GM10847 (cell line): ENCODE measurements around the gene ARL5C.

ENCODE experiments used
- POLR2A ChIP-seq: IDR thresholded peaks from 2 replicates; pipeline ENCODE4 v1.6.1; 2011; ENCODE audit not compliant: insufficient read length; ENCODE audit errors: extremely low read depth

The ARL5C gene

DNA sequence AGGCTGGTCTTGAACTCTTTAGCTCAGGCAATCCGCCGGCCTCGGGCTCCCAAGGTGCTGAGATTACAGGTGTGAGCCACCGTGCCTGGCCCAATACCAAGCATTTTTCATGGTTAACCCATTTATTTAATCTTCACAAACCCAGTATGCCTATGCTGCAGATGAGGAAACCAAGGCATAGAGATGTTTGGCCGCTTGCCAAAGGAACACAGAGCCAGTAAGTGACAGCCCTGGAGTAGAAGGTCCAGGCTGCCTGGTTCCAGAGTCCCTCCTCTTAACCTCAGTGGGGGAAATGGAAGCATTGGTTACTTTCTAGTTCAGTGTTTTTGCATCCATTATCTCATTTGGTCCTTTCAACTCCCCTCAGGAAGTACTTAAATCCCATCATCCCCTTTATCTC, 15.3 kb upstream of the ARL5C start:
- no peak for TF ChIP-seq POLR2A

DNA sequence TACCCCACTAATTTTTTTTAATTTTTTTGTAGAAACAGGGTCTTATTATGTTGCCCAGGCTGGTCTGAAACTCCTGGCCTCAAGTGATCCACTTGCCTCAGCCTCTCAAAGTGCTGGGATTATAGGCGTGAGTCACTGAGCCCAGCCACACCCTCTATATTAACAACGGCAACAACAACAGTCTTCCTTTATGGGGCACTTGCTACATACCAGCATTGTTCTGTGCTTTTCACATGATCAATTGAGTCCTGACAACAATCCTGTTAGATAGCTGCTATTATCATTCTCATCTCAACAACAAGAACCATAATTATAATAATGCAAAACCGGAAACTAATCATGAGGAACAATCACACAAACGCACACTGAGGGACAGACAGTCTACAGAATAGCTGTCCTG, 12.6 kb upstream of the ARL5C start:
- TF ChIP-seq POLR2A, result no peak

DNA sequence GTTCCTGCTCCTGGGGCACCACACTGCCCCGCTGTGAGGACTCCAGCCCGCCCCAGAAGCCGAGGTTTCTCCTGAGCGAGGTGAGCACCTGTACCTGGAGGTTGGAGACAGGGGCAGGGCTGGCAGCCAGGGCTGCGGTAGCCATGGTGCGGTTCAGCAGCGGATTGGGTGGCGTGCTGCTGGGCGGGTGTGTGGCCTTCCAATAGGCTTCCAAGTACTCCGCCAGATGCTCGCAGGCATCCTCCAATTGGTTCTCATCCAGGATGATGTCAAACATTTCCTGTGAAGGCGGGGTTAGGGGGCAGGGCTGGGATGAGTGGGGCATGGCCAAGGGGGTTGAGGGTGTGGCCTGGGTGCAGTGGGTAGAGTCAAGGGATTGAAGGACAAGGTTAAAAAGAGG, 11.3 kb upstream of the ARL5C start:
- no peak for TF ChIP-seq POLR2A

DNA sequence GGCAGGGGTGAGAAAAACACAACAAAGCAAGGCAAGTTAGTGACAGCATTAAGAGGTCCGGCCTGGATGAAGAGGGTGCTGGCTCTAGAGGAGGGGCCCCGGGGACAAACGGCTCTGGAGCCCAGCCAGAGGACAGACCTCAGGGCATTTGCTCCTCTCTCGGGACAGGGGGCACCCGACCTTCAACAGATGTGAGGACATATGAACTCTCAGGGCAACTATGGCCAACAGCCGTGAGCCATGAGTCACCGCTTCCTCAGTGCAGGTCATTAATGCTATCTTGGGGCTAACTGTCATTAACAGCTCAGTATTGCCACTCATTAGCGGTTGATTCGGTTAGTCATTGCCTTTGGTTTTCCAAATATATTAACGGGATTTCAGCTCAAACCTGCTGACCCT, 9.7 kb upstream of the ARL5C start:
- no peak for TF ChIP-seq POLR2A

DNA sequence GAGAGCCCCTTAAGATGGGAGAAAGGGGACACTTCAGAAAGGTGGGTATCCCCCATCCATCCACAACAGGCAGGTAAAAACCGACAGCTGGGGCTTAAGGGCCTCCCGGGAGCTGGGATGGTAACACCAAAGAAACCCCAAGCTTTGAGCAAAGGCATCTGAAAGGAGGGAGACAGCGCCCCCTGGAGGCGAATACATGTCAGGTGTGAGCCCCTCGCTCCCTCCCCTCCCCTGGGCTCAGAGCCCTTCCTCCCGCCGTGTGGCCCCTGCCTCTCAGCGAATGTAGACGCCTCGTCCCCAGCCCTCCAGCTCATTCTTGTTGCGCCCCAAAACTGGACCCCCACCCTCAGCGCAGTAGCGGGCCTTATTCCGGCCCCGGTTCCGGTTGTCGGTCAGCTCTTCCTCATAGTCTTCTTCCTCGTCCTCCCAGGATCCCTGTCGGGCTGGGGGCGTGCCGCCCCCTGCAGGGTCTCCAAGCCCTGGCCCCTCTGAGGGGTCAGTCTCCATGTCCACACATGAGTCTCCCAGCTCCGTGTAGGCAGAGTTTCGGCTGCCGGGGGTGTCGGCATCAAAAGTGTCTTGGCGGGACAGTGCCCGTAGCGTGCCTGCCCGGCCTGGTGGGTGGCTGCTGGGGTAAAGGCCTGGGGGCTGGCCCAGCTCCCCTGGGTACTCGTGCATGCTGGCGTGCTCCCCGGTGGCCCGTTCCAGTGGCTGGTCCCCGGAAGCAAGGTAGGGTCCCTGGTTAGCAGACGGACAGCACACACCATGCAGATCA, 9.1 kb upstream of the ARL5C start:
- TF ChIP-seq POLR2A, result no peak

DNA sequence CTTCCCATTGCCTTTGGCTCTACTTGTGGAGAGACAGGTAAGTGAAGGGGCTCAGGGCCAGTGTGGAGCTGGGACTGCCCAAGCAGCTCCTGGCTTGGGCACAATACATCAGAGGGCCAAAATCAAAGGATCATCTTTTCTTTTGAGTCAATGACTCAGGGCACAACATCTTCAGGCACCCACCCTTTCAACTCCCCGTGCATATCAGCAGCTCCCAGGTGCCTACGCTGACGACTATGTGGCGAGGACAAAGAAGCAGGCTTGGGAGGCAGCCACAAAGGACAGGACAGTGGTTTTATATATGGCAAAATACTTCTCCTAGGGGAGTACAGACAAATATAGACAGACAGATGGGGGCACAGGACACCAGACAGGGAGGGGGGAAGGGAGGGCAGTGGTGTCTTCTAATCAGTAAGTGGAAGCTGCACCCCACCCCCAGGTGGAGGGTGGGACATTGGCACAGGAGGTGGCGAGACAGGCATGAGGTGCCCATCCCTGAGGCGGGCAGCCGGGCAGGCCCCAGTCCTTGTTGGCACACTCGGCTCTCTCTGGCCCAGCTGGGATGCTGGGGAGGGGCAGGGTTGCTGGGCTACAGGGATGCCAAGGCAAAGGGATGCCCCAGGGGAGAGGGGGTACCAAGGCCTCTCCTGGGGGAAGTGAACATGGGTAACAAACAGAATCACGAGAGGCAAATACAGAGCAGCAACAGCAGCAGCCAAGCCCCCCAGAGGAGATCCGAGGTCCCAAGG, 7.7 kb upstream of the ARL5C start:
- TF ChIP-seq POLR2A, result no peak

DNA sequence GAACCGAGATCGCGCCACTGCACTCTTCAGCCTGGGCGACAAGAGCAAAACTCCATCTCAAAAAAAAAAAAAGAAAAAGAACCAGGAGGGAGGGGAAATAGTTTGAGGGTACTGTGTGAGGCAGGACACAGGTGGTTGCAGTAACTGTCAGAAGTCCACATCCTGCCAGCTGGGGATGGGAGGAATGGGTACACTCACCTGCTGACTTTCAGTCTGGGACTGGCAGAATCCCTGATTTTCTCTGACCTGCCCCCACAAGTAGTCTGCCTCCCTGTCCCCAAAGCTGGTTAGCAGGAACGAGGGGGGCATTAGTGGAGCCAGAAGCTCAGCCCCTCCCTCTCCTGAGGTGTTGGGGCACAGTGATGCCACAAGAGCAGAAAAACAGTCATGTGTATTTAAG, 7.1 kb upstream of the ARL5C start:
- no peak for TF ChIP-seq POLR2A

DNA sequence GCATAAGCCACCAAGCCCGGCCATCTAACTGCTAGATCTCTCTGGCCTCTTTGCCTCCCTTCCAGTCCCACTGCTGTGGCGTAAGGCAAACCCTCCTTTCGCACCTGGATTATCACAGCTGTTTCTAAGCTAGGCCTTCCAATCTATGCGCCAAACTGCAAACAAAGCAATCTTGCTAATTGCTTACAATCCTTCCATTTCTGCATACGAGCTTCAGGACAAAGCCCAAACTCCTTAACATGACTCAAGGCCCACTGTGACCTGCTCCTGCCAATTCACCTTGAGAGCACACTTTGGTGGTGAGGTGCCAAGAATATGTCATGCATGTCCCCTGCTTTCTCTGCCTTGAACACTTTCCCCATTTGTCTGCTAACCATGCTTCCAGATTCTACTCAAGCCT, 6.0 kb upstream of the ARL5C start:
- no peak for TF ChIP-seq POLR2A

DNA sequence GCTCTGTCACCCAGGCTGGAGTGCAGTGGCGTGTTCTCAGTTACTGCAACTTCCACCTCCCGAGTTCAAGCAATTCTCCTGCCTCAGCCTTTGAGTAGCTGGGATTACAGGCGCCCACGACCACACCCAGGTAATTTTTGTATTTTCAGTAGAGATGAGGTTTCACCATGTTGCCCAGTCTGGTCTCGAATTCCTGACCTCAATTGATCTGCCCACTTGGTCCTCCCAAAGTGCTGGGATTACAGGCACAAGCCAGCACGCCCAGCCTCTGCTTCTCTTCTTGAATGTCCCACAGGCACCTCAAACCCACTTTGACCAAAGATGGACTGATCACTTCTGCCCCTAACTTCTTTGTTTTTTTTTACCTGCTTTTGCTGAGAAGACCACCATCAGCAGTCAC, 4.6 kb upstream of the ARL5C start:
- no peak for TF ChIP-seq POLR2A

DNA sequence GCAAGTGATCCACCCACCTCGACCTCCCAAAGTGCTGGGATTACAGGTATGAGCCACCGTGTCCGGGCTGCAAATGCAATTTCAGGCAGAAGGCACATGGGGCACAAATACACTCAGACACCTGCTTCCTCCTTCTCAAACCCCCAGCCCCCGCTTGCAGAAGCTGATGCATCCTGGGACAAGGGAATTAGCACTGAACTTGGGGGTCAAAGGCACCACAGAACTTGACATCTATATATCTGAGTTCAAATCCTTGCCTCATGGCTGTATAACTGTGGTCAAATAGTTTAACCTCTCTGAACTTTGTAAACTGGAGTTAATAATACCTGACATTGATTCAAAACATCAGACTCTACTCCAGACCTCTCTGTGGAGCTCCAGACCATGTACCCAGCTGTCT, 4.1 kb upstream of the ARL5C start:
- no peak for TF ChIP-seq POLR2A

DNA sequence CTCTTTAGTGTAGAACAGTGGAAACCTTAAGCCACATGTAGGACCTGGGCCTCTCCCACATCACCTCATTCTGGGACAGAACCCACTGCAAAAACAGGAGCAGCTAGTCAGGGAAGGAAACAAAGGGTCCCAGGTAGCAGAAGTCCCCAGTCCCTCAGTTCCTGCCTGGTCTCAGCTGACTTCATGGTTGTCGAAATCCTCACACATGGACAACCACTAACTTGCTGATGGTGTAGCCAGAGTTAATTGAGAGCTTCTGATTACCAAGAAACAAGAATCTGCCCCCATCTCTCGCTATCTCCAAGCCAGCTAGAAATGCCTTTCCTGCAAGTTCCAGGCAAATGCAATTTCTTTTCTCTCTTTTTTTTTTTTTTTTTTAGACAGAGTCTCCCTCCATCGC, 3.6 kb upstream of the ARL5C start:
- TF ChIP-seq POLR2A, result no peak

DNA sequence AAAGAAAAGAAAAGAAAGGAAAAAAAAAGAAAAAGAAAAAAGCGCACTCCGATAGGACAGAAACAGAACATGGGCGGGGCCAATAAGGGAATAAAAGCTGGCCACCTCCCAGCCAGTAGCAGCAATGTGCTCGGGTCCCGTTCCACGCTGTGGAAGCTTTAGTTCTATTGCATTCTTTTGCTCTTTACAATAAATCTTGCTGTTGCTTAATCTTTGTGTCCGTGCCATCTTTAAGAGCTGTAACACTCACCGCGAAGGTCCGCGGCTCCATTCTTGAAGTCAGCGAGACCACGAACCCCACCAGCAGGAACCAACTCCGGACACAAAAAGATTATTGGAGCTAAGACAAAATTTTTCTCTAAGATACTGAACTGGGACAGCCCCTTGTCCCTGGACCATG, 3.1 kb upstream of the ARL5C start:
- TF ChIP-seq POLR2A, result no peak

DNA sequence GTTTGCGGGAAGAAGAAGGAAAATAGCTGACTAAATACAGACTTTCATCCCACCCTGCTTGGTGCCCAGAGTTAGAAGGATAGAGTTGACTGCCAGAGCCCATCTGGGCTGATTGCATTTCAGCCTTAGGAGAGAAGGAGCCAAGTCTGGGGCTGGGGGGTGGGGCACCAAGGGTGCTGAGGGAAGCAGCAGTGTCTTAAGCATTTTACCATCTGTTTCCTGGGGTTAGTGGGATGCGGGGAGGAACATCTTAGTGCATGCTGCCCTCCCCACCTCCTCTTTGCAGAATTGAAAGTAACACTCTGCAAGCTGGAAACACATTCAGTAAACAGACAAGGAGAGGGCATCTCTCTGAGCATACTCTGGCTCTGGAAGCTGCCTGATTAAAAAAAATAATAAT, 1.5 kb upstream of the ARL5C start:
- no peak for TF ChIP-seq POLR2A

DNA sequence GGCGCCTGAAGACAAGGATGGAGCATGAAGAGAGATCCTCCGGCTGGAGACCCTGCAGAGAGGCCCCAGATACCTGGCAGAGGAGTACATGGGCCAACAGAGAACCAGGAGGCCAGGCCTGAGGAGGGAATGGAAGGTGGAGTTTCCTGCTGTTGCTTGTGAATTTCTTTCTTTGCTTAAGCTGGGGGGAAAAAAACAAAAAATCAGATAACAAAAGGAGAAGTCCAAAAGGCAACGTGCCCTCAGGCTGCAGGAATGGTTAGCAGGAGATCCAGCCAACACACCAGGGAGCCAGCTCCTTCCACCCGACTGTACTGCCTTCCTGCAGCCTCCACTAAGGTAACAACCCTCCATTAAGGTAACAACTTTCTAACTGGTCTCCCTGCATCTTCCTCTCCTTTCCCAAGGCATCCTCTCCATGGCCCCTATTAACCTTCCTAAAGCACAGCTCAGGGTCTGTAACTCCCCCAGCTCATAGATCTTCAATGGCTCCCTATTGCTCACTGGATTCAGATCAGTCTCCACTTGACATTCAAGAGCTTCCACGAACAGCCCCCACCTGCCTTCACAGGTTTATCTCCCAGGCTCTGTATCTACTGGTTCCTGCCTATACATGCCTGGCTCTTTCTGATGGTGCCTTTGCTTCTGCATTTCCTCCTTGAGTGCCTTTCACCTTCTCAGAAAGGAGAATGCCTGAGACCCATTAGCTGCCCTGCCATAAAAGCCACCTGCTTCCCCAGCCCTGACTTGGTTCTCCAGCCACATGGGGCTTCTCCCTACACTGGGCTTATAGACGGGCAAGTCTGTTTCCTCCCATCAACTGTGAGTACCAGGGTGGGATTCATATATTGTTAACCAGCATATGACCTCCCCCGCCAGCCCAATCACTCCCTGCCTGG, 725 bp upstream of the ARL5C start:
- no peak for TF ChIP-seq POLR2A

DNA sequence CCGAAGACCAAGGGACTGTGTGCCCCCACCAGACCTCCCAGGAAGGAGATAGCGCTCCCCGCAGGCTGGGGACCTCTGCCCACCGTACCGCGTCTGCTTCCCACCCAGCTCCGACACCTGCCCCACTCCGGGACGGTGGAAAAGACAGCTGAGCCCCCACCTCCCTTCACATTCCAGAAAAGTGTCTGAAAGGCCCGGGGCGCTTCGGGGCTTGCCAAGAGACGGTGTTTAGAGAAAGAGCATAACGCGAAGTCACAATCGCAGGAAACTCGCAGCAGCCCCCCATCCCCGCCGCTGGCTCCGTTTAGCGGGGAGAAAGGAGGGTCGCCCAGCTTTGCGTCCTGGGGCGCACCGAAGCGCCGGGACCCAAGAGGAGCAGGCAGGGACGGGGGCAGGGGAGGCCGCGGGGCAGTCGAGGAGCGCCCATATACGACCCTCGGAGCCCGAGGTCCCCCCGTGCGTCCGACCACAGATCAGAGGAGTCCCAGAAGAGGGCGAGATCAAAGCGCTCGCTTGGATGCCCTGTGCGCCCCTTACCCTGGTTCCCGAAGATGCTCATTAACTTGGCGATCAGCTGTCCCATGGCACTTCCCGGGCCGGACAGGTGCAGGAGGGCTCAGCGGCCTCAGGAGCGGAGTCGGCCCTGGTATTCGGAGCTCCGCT, 652 bp downstream of the ARL5C start:
- no peak for TF ChIP-seq POLR2A
